GM18519 (cell line): ENCODE results near the gene SLC7A7.
"Not testable (repeated sequence)": the region's sequence is repeated elsewhere in the genome, so short reads cannot be mapped to it uniquely, and the experiment has no call there.

Experiments used
- ATAC-seq: cut with Tn5 transposase; IDR thresholded peaks from one replicate; pipeline ENCODE4 v1.9.1; 2021; ENCODE audit warnings: mild to moderate bottlenecking, moderate library complexity; ENCODE audit not compliant: unreplicated experiment, low FRiP score

Gene SLC7A7

GRCh38 chr14:22844221-22845102 is 29.2 kb upstream of the SLC7A7 start:
- ATAC-seq = no peak

DNA sequence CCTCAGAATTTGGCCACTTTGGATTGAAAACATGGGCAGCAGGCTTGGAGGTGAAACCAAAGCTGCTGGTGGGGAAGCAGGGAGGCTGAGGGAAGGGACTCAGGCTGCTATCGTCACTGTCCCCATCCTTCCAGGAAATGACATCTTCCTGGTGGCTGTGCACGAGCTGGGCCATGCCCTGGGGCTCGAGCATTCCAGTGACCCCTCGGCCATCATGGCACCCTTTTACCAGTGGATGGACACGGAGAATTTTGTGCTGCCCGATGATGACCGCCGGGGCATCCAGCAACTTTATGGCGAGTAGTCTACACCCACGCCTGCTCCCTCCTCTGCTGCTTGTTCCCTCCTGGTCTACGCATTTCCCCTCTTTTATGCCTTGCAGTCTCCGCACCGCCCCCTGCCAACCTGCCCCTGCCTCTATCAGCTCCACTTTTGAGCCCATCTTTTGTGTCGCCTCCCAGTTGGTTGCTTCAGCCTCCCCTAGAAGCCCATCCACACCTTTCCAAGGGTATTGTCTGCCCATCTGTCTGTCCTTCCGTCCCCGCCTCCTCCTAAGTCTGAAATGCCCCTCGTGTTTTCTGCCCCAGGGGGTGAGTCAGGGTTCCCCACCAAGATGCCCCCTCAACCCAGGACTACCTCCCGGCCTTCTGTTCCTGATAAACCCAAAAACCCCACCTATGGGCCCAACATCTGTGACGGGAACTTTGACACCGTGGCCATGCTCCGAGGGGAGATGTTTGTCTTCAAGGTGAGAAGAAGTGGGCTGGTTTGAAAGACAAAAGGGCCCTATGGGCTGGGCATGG is 28.1 kb upstream of the SLC7A7 start:
- ATAC-seq = no peak

DNA sequence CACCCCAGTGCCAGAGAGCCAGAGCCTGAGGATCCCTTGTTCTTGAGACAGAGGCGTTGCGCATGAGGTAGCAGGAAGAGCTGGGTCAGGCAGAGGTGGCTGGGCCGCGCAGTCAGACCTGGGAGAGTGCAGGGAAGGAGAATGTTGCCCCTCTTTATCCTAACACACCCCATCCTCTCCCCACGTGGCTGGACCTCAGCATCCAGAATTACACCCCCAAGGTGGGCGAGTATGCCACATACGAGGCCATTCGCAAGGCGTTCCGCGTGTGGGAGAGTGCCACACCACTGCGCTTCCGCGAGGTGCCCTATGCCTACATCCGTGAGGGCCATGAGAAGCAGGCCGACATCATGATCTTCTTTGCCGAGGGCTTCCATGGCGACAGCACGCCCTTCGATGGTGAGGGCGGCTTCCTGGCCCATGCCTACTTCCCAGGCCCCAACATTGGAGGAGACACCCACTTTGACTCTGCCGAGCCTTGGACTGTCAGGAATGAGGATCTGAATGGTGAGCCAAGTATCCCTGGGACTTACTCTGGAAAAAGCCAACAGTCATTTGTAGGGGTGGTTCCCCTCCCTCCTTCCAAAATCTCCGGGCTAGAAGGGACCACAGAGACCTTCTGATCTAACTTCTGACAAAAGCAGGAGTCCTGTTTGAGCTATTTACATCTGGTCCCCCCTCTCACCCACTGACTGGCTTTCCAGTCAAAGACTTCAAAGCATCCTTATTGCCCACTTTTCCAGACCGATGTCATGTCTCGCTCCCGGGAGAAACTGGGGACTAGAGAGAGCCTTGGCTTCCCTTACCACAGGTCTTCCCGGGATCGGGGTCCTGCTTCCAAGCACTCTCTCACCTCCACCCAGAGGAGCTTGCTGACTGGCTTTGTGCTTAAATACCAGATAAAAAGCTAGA is 27.2 kb upstream of the SLC7A7 start:
- ATAC-seq = no peak

DNA sequence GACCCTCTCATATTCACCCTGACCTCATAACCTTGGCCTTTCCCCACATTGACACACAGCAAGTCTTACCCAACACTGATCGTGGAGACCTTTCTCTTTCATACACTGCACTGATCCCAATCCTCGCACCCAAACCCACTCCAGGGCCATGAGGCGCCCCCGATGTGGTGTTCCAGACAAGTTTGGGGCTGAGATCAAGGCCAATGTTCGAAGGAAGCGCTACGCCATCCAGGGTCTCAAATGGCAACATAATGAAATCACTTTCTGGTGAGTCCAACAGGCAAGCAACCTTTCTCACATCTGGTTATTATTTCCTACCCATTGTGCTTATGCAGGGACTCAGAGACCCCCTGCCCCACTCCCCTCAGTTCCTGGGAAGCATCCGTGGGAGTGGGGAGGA is 26.5 kb upstream of the SLC7A7 start:
- no peak for ATAC-seq

DNA sequence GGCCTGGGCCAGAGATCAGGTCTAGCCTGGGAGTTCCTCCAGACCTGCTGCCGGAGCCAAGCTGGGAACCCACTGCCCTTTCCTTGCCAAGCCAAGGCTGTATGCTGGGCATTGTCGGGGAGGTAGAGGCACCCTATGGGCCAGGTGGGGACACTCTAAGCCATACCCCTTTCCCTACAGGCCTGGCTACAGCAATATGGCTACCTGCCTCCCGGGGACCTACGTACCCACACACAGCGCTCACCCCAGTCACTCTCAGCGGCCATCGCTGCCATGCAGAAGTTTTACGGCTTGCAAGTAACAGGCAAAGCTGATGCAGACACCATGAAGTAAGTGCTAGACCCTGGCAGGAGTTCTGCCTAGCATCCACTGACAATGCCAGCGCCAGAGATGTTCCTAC is 26.1 kb upstream of the SLC7A7 start:
- ATAC-seq = no peak

DNA sequence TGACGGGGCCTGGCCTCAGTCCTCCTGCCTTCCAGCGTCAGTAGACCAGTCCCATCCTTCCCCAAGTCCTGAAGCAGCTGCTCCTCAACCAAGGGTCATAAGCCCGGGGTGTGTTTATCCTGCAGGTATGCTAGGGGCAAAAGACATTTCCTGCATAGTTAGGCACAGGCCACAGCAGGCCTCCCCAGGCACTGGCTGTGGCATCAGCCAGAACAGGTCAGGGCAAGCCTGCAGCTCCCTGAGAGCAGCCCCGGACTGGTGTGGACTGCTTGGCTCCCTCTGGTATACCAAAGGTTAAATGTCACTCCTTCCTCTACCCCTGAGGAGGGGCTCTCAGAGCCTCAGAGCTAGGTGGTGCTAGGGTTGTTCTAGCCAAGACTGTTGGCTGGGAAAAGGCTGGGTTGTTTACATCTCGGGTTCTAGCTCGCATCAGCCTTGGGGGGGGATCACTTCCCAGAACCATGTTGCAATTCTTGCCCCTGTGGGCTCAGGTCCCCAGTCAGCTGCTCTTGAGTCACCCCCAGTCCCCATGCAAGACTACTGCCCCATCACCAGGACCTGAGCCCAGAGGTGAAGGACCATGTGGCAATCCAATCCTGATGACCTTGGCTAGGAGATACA is 24.0 kb upstream of the SLC7A7 start:
- no peak for ATAC-seq

GRCh38 chr14:22838631-22839041 is 23.4 kb upstream of the SLC7A7 start:
- ATAC-seq = no peak

DNA sequence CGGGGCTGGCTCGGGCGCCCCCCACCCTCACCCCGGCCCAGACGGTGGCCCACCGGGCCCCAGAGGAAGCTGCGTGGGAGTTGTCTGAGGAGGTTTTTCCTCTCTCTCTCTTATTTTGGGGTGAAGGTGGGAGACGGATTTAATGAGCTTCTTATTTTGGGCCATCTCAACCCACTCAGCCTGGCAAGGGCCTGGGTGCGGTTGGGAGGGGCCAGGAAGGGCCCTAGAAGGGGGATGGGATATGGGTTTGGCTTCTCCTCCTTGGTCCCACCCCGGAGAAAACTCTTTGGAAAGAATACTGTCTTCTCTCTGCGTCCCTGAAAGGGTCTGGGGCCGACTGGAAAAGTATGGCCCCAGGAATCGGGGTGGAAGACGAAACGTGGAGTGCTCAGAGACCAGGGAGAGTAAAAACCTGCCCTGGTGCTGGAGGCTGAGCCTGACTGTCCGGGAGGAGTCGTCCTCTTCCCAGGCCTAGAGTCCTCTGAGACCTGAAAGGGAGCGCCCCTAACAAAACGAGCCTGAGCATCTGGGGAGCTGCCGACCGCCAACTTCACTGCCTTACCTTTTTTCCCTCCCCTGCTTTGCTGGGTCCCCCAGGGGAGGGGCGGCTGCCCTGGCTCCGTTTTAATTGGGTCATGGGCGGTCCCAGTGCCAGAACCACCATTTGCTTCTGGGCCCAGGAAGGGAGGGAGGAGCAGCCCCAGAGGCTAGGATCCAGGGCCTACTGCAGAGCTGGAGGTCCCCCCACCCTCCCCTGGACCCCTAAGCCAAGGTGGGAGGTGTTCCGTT is 22.7 kb upstream of the SLC7A7 start:
- ATAC-seq = no peak

DNA sequence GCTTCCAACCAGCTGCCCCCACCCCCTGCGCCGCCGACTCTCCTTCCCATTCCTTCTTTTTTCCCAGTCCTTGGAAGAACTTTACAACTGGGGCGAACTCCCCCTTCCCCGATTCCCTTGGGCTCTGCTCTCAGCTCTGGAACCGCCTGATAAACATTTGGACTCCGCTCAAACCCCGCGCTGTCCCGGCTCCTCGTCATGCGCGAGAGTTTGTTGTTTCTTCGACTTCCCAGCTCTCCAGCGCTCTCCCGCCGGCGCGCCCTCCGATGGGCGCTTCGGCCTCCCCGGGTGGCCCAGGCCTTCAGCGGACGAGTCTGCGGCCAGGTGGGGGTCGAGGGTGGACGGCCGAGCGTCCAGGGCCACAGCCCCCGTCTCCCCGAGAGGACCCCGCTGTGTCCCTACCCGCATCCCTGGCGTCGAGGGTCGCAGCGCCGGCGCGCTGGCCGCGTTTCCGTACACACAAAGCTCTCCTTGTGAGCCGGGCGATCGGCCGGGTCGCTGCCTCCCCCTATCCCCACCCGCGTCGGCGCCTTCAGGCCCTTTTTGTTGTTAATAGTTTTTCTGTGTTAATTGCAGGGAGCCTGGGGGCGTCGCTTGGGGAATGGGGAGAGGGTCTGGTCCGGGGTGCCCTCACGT is 22.0 kb upstream of the SLC7A7 start:
- ATAC-seq = no peak

DNA sequence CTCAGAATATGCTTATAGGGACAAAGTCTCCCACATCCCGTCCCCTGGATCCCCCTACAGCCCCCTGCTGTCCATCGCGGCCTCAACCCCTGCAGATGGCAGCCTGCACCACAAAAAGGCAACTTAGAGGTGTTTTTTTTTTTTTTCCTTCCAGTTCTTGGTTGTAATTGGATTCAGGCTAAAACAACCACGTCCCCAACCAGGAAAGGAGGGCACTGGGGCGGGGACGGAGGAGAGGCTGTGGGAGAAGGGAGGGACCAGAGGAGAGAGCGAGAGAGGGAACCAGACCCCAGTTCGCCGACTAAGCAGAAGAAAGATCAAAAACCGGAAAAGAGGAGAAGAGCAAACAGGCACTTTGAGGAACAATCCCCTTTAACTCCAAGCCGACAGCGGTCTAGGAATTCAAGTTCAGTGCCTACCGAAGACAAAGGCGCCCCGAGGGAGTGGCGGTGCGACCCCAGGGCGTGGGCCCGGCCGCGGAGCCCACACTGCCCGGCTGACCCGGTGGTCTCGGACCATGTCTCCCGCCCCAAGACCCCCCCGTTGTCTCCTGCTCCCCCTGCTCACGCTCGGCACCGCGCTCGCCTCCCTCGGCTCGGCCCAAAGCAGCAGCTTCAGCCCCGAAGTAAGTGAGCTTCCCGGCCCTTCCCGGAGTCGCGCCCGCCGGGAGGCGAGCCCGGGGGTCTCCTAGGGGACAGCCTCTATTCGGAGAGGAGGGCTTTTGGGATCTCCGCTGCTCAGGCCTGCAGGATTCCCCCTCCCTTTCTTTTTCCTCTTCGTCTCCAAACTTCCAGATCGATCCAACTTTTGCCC is 21.3 kb upstream of the SLC7A7 start, which contains the start of gene MMP14:
MMP14 (plus strand) TSS at position 285 of the 813 bp plus-strand sequence; CDS start at position 518, 233 bp downstream.
- no peak for ATAC-seq

DNA sequence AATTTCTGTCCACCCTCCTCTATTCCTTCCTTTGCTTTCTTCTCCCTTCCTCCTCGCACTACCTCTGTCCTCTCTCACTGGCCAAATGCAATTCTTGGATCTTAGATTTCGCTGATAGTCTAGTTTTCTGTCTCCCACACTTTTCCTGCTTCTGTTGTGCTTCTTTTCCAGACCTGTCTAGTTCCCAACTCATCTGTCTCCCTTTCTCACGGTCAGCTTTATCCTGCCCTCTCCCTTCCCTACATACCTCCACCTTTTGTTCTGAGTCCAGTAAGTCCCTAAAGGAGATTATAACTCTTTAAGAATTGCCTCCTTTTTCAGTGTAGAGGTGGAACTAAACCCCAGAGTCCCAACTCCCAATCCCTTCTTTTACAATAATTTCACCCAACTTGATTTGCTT is 20.3 kb upstream of the SLC7A7 start:
- no peak for ATAC-seq

DNA sequence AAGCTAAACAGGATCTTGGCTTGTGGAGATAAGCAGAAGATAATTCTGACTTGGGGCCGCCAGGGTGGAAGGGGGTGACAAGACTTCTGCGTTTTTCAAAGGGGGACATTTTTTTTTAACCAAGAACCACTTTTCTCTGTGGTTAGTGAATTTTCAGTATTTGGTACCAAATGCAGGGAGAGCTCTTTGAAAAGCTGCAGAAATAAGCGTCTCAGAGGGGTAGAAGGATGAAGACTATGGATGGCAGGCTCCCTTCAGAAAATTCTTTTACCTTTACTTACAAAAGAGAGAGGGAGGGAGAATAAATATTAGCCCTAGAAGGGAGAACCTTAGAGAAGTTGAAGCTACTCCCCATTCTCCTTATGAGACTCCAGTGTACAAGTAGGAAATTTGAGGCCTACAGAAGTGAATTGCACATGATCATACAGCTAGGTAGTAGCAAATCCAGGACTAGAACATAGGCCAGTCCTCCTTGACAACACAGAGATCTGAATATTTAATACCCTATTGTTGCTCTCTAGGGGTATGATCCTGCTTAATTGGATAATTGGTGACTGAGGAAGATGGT is 15.3 kb upstream of the SLC7A7 start:
- no peak for ATAC-seq

DNA sequence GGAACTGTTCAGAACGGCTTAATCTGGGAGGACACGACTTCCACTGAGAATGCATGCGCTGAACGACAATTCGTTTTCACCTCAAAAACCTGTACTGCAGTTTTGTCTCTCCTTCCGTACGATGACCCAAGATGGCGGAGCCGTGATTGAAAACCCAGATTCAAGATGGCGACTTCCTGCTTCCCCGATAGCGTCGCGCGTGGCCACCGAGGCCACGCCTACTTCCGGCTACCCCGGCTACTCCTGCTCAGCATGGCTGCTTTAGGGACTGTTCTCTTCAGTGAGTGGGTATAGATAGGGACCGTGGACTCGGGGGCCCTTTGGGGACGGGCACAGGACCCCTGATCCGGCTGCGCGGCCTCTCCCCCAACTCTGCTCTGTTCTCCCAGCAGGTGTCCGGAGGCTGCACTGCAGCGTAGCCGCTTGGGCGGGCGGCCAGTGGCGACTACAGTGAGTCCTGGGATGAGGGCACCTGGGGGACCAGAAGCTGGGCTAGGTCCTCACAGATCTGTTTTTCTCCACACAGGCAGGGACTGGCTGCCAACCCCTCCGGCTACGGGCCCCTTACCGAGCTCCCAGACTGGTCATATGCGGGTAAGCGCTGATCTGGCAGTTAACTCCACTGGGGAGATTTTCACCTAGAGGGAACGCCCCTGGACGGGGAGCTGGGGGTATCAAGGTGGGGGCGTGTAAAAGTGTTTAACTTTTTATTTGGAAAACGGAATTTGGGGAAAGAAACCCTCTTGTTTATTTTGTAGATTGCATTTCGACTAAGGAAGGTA is 14.6 kb upstream of the SLC7A7 start, which contains the start of gene MRPL52:
MRPL52 (plus strand) TSS at position 227 of the 782 bp plus-strand sequence; CDS start at position 253, 26 bp downstream.
- ATAC-seq = peak; percentile 75

- ATAC-seq = not testable (repeated sequence)
Observed at GRCh38 chr14:22829076-22829660, 13.9 kb upstream of the SLC7A7 start.

- no peak for ATAC-seq
Observed at GRCh38 chr14:22824711-22825359, 9.6 kb upstream of the SLC7A7 start.

DNA sequence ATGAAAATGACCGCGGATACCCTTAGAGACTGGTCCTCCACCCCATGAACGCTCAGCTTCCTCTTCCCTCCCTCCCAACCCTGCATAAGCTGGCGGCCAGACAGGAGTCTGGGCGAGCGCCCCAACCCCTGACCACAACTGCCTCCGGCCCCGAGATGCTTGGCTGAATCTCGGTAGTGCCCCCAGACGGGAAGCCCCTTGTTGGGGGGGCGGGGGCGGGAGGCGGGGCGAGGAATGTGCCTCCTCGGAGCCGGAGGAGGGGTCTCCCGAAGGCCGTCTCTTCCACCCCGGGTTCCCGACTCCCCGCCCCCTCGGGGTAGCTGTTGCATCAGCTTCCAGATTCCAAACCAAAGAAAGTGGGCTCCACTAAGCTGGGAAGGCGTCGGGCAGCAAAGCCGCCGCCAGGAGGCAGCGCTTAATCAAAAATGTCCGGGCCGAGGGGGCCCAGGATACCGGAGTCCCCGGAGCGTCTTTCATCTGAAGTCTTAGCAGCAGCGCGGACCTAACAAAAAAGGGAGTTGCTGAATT is 7.4 kb upstream of the SLC7A7 start:
- no peak for ATAC-seq
